HepG2 (cell line): ENCODE results near the gene ANTKMT. TPM values are rescaled to one million over a fixed set of nuclear protein-coding genes. Genes with fewer than 3 reads are reported as not detected.

ENCODE experiments used
- ATAC-seq: fragments of 200-7000 bp; cut with Tn5 transposase; 3 replicates; pipeline ENCODE4 v1.9.1; 2020; ENCODE audit warnings: mild to moderate bottlenecking, moderate library complexity
- BruUV-seq: library from RNA; stranded (reverse); fragments of 400-500 nt; replicated peaks from 2 replicates; lab custom pipeline; 2021; lab: Mats Ljungman, UMichigan
- CTCF ChIA-PET: fragments of 300-600 bp; formaldehyde crosslinking; extraction: SDS; loops from one replicate; lab custom pipeline; 2021; ENCODE audit warnings: low total read pairs, inconsistent platforms, low intra/inter-chr PET ratio; lab: Yijun Ruan, JAX
- POLR2A ChIA-PET: fragments of 350-600 bp; sonication (Branson Sonifier 250); formaldehyde crosslinking; loops from one replicate; lab custom pipeline; 2020; ENCODE audit warnings: antibody characterized with exemption, inconsistent platforms; lab: Yijun Ruan, JAX
- DNase-seq: peaks from one replicate; pipeline ENCODE4 v3.0.0-alpha.2; 2015; ENCODE audit warnings: low spot score
- FAIRE-seq: peaks from 3 replicates; lab custom pipeline; 2011; peaks lifted over from hg19 to GRCh38; lab: Jason Lieb, UNC
- H2AFZ ChIP-seq: one replicate; pipeline ENCODE4 v1.6.1; 2011; ENCODE audit warnings: low read length, inconsistent platforms
- H3K27ac ChIP-seq: fragments of 300-600 bp; 3 replicates; pipeline ENCODE4 v1.8.0; 2011; ENCODE audit warnings: mixed run types, mild to moderate bottlenecking, mixed read lengths, low read length, inconsistent platforms; ENCODE audit not compliant: insufficient read depth; ENCODE audit errors: extremely low read length
- H3K27me3 ChIP-seq, 2 experiments: fragments of 200-600 bp in 1 of 2; 2 replicates in 1 of 2; 3 replicates in 1 of 2; pipeline versions ENCODE4 v1.6.0 to v1.8.0; 2011; ENCODE audit warnings: low read length in 2 of 2, mild to moderate bottlenecking in 2 of 2, moderate library complexity in 2 of 2, inconsistent platforms in 1 of 2; ENCODE audit not compliant: insufficient read depth in 2 of 2, control insufficient read depth in 1 of 2
- H3K36me3 ChIP-seq, 2 experiments: fragments of 200-600 bp in 1 of 2; replicated peaks in 1 of 2; 2 replicates in 1 of 2; 3 replicates in 1 of 2; pipeline versions ENCODE4 v1.5.1 to v1.8.0; 2011; ENCODE audit warnings: low read length in 2 of 2, inconsistent platforms in 1 of 2; ENCODE audit not compliant: insufficient read depth in 2 of 2, control insufficient read depth in 1 of 2
- H3K4me1 ChIP-seq: 2 replicates; pipeline ENCODE4 v1.5.1; 2012; ENCODE audit warnings: low read length, inconsistent platforms; ENCODE audit not compliant: insufficient read depth
- H3K4me2 ChIP-seq: 2 replicates; pipeline ENCODE4 v1.6.0; 2011; ENCODE audit warnings: low read depth, low read length, inconsistent platforms
- H3K4me3 ChIP-seq, 3 experiments: fragments of 200-600 bp in 1 of 3; sonication (generic), shearing (Covaris generic) in 1 of 3; replicated peaks in 1 of 3; 2 replicates each; pipeline ENCODE4 v1.5.1; 2011 to 2016; ENCODE audit warnings: low read length in 3 of 3, inconsistent platforms in 2 of 3, low read depth in 2 of 3, mild to moderate bottlenecking in 2 of 3, control low read depth in 1 of 3, mixed read lengths in 1 of 3; ENCODE audit not compliant: insufficient read depth in 1 of 3
- H3K79me2 ChIP-seq: one replicate; pipeline ENCODE4 v1.6.1; 2011; ENCODE audit warnings: low read length, inconsistent platforms; ENCODE audit not compliant: insufficient read depth
- H3K9ac ChIP-seq: 2 replicates; pipeline ENCODE4 v1.6.0; 2011; ENCODE audit warnings: mild to moderate bottlenecking, low read depth, low read length, inconsistent platforms; ENCODE audit not compliant: insufficient read depth
- H3K9me3 ChIP-seq: 2 replicates; pipeline ENCODE4 v1.5.1; 2012; ENCODE audit warnings: mild to moderate bottlenecking, low read length
- H4K20me1 ChIP-seq: 2 replicates; pipeline ENCODE4 v1.6.0; 2011; ENCODE audit warnings: inconsistent platforms, mild to moderate bottlenecking, low read length, moderate library complexity; ENCODE audit not compliant: insufficient read depth
- ARID2 ChIP-seq: sonication (generic); formaldehyde crosslinking; IDR thresholded peaks from 2 replicates; pipeline ENCODE4 v1.8.1; 2022; ENCODE audit warnings: mild to moderate bottlenecking, missing genetic modification reagents, borderline replicate concordance
- BRD4 ChIP-seq: sonication (generic); formaldehyde crosslinking; IDR thresholded peaks from 2 replicates; pipeline ENCODE4 v1.4.0; 2020; ENCODE audit warnings: missing genetic modification reagents
- IKZF4 ChIP-seq: sonication (generic); formaldehyde crosslinking; IDR thresholded peaks from 2 replicates; pipeline ENCODE4 v1.5.1; 2020; ENCODE audit warnings: borderline replicate concordance, mild to moderate bottlenecking, low read depth, missing genetic modification reagents; ENCODE audit errors: not compliant biosample characterization
- MXI1 ChIP-seq: IDR thresholded peaks from 3 replicates; pipeline ENCODE4 v1.6.1; 2012; ENCODE audit warnings: low read depth, low read length, inconsistent platforms, borderline replicate concordance
- PAX8 ChIP-seq: sonication (generic); formaldehyde crosslinking; IDR thresholded peaks from 2 replicates; pipeline ENCODE4 v1.8.0; 2022; ENCODE audit warnings: mild to moderate bottlenecking, missing genetic modification reagents, borderline replicate concordance
- RNF2 ChIP-seq: fragments of 450-650 bp; conservative IDR thresholded peaks from 2 replicates; pipeline ENCODE4 v1.6.1; 2016; ENCODE audit warnings: low read depth
- TARDBP ChIP-seq: sonication (generic); formaldehyde crosslinking; IDR thresholded peaks from 2 replicates; pipeline ENCODE4 v1.8.0; 2022; ENCODE audit warnings: mild to moderate bottlenecking, missing genetic modification reagents
- TOE1 ChIP-seq: sonication (generic); formaldehyde crosslinking; IDR thresholded peaks from 2 replicates; pipeline ENCODE4 v1.4.0; 2020; ENCODE audit warnings: mild to moderate bottlenecking, missing genetic modification reagents
- XRCC5 ChIP-seq: fragments of 200-400 bp; formaldehyde crosslinking; optimal IDR thresholded peaks from 2 replicates; pipeline ENCODE3; 2017; ENCODE audit warnings: mild to moderate bottlenecking, low read length
- ZBTB38 ChIP-seq: sonication (generic); formaldehyde crosslinking; IDR thresholded peaks from 2 replicates; pipeline ENCODE4 v1.5.1; 2020; ENCODE audit warnings: mild to moderate bottlenecking, missing genetic modification reagents
- ZBTB4 ChIP-seq: sonication (generic); formaldehyde crosslinking; IDR thresholded peaks from 2 replicates; pipeline ENCODE4 v1.4.0; 2020; ENCODE audit warnings: missing genetic modification reagents, mild to moderate bottlenecking, borderline replicate concordance
- ZNF292 ChIP-seq: sonication (generic); formaldehyde crosslinking; IDR thresholded peaks from 2 replicates; pipeline ENCODE4 v1.8.1; 2022; ENCODE audit warnings: mild to moderate bottlenecking, low read depth, missing genetic modification reagents, borderline replicate concordance
- ZNF569 ChIP-seq: sonication (generic); formaldehyde crosslinking; IDR thresholded peaks from 2 replicates; pipeline ENCODE4 v1.5.0; 2020; ENCODE audit warnings: mild to moderate bottlenecking, missing genetic modification reagents, moderate library complexity, borderline replicate concordance
- ZNF768 ChIP-seq: sonication (generic); formaldehyde crosslinking; IDR thresholded peaks from 2 replicates; pipeline ENCODE4 v1.4.0; 2020; ENCODE audit warnings: missing genetic modification reagents
- ZNF772 ChIP-seq: sonication (generic); formaldehyde crosslinking; IDR thresholded peaks from 2 replicates; pipeline ENCODE4 v1.5.0; 2020; ENCODE audit warnings: mild to moderate bottlenecking, missing genetic modification reagents
- ZSCAN12 ChIP-seq: sonication (generic); formaldehyde crosslinking; IDR thresholded peaks from 2 replicates; pipeline ENCODE4 v1.9.0; 2021; ENCODE audit warnings: mild to moderate bottlenecking, missing genetic modification reagents
- WGBS: methylation state at CpG from one replicate; pipeline ENCODE4 v1.1.6; 2017; ENCODE audit warnings: low lambda C conversion rate; 5-methylcytosine and 5-hydroxymethylcytosine counted together
- in situ Hi-C: cut with HindIII; loops from 2 replicates; pipeline ENCODE4 v1.10.0; 2017; ENCODE audit warnings: low pct_unique_long_range_greater_than_20kb; ENCODE audit not compliant: extremely low pct_ligation_motif_present
- intact Hi-C: fragments of 100-400 bp; cut with micrococcal nuclease; formaldehyde crosslinking; loops from one replicate; pipeline ENCODE4 v1.10.0; 2022; ENCODE audit not compliant: unreplicated experiment
- polyA plus RNA-seq, 8 experiments: library from polyadenylated mRNA; depleted of rRNA in 3 of 8; stranded (reverse) in 7 of 8; unstranded in 1 of 8; fragments of >200 nt; fragmentation: Illumina TruSeq in 4 of 8; extraction: Trizol in 4 of 8; gene quantifications; 2 replicates each; pipeline versions ENCODE4 v1.2.1 to v1.2.3, GENCODE V29; 2011 to 2016; ENCODE audit warnings: low read depth in 4 of 8, missing spikeins in 1 of 8, mixed read lengths in 1 of 8; ENCODE audit not compliant: insufficient read depth in 1 of 8
- total RNA-seq, 5 experiments: library from RNA; depleted of rRNA; stranded (reverse); fragments of >200 nt; fragmentation: Illumina TruSeq; extraction: Trizol; gene quantifications; 2 replicates each; pipeline ENCODE4 v1.2.3, GENCODE V29; 2016; ENCODE audit warnings: low read depth in 1 of 5
- TF ChIP-seq, protein P1 (sequence below): sonication (generic); formaldehyde crosslinking; IDR thresholded peaks from 2 replicates; pipeline ENCODE4 v1.5.1; 2020; ENCODE audit warnings: mild to moderate bottlenecking, moderate library complexity, missing genetic modification reagents

The ANTKMT gene
- total and polyA plus RNA-seq, 2 of the 13 experiments (the other 11 are each of a cell fraction or from before 2014, with no cell fraction given): 7.5 to 47.8 TPM

DNA sequence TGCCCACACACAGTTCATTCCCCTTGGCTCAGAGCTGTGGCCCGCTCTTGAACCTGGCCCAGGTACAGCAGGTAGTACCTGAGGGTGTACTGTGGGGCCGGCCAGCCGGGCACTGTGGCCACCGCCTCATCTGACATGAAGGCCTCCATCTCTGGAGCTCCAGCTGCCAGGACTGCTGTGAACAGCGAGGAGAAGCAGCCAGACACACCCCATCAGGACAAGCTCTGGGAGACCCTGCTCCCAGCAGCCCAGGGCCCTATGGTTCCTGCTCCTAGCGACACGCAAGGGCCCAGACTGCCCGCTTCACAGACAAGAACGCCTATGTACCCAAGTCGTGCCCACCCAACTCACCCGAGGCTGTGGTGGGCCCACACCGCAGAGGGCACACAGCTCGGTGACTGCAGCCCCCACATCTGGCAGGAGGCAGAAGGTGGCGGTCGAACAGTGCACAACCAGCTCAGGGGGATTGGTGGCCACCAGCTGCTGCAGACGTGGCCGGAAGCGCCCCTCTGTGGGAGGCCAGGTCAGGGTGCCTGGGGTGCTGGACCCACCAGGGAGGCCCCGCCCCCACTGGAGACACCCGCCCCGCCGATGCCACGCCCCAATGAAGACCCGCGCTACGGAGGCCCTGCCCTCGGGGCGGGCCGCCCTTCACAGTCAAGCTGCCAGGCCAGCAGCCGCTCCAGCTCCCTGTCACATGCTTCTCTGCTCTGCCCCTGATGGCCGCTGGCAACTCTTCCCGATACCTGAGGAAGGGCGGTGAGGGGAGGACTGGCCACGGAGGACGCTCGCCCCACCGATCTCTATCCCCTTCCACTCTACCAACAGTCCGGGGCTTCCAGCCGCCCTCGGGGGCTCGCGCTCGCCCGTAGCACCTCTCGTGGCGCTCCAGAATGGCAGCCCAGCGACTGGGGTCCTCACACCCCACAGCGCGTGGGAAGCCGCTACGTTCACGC is 41.8 kb upstream of the ANTKMT start:
- H3K4me1 ChIP-seq: peaks cover 47% of the 10 kb centered on the region
- in situ Hi-C loops (no loop called here), intact Hi-C loops (no loop called here)
- peaks cover 8 to 14% of the 10 kb centered on the region in 2 experiments; a peak in 4 of 5 replicates for H3K36me3 ChIP-seq
- peaks cover 16% of the 10 kb centered on the region for H3K79me2 ChIP-seq
- BruUV-seq: TSS peak; percentile 67
- no peak for FAIRE-seq
- peak overlapping the region; percentile 55 to 85 (median 61); a peak in 5 of 6 replicates for H3K4me3 ChIP-seq
- ChIA-PET CTCF (no interaction called here), POLR2A (interaction anchor here (0.5 to 4.4 kb wide), 12 partner anchors 10 to 624 kb away, joined by 3 to 34 read pairs (median 5); partner anchors contain the start of genes ANTKMT, METTL26, RHOT2 and WDR24)
- peak overlapping the region; percentile 75 for H3K9ac ChIP-seq
- 0 out of 2 replicates have a peak, but pooled peaks cover 3% of the 10 kb centered on the region for H4K20me1 ChIP-seq
- H3K27ac ChIP-seq: peak overlapping the region; percentile 80
- peak; percentile 60 for ATAC-seq
- peak; percentile 74 for DNase-seq
- H3K27me3 ChIP-seq: no peaks in the 10 kb centered on the region; a peak in 1 of 5 replicates
- 0% methylated on average over 1 of the region's 52 CpGs for WGBS
- no peak overlapping the region for H2AFZ ChIP-seq
- no peaks in the 10 kb centered on the region for H3K9me3 ChIP-seq
- peak overlapping the region; percentile 99 for H3K4me2 ChIP-seq
- no peak for TF ChIP-seq ARID2 (CRISPR knock-in tag)
- no peak for TF ChIP-seq RNF2
- TF ChIP-seq XRCC5: peak; percentile 30
- no peak for TF ChIP-seq ZNF569
- peak; percentile 60; the same call in 1 of the 3 replicates for TF ChIP-seq MXI1
- no peak for TF ChIP-seq TOE1 (CRISPR knock-in tag)
- peak; percentile 97 for TF ChIP-seq ZBTB38 (CRISPR knock-in tag)
- peak; percentile 48; the same call in 1 of the 2 replicates for TF ChIP-seq ZNF292 (CRISPR knock-in tag)
- TF ChIP-seq, protein P1, sequence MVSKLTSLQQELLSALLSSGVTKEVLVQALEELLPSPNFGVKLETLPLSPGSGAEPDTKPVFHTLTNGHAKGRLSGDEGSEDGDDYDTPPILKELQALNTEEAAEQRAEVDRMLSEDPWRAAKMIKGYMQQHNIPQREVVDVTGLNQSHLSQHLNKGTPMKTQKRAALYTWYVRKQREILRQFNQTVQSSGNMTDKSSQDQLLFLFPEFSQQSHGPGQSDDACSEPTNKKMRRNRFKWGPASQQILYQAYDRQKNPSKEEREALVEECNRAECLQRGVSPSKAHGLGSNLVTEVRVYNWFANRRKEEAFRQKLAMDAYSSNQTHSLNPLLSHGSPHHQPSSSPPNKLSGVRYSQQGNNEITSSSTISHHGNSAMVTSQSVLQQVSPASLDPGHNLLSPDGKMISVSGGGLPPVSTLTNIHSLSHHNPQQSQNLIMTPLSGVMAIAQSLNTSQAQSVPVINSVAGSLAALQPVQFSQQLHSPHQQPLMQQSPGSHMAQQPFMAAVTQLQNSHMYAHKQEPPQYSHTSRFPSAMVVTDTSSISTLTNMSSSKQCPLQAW (CRISPR knock-in tag): peak; percentile 44; the same call in 1 of the 2 replicates
- no peak for TF ChIP-seq PAX8
- TF ChIP-seq ZNF772: peak; percentile 84; the same call in 1 of the 2 replicates
- TF ChIP-seq IKZF4: no peak
- TF ChIP-seq ZSCAN12 (CRISPR knock-in tag): no peak
- peak; percentile 66; the same call in 1 of the 2 replicates for TF ChIP-seq TARDBP (CRISPR knock-in tag)
- TF ChIP-seq BRD4 (CRISPR knock-in tag): 0 out of 2 replicates have a peak, but pooled peaks have one; percentile 59
- peak; percentile 18; the same call in 1 of the 2 replicates for TF ChIP-seq ZNF768
- peak; percentile 62; the same call in 1 of the 2 replicates for TF ChIP-seq ZBTB4 (CRISPR knock-in tag)
